ENCODE data around the gene RNF208. TPM values are rescaled to one million over a fixed set of nuclear protein-coding genes. Genes with fewer than 3 reads are reported as not detected.
A peak's percentile ranks its signal among the peaks of the same experiment; 100 is the strongest.

Gene RNF208
- total and polyA plus RNA-seq, 9 of the 15 experiments (the other 6 are each of a cell fraction or from before 2014, with no cell fraction given): 0.15 to 6.9 (median 0.50) TPM; not detected in 2

- H3K4me1 ChIP-seq (replicated peaks in 1 of 2; ENCODE audit: control insufficient read depth in 2 of 2, insufficient read depth in 2 of 2, low read length in 2 of 2): peaks cover 31 to 86% of the 10 kb centered on the region in 2 experiments
- H3K4me3 ChIP-seq: peak within 1 kb of the TSS; percentile 52
- DNase-seq (ENCODE audit: extremely low read depth in 1 of 4, low spot score in 3 of 4) (peak; percentile 99 to 100 (median 100)), ATAC-seq (peak; percentile 96), FAIRE-seq (peak; percentile 98)
- in situ Hi-C loops (cut with MboI): no loop called here
- ChIA-PET CTCF (ENCODE audit: low intra/inter-chr PET ratio) (no interaction called here), POLR2A (interaction anchor here (0.5 to 5.7 kb wide), 9 partner anchors 9 to 283 kb away, joined by 3 to 56 read pairs (median 4); partner anchors contain the start of genes ANAPC2, SSNA1 and TUBB4B)
- peak within 1 kb of the TSS; percentile 62 for H2AFZ ChIP-seq (ENCODE audit: low read depth, low read length)
- intact Hi-C loops (cut with micrococcal nuclease): loop anchor here (2.0 kb wide), 1 partner anchor 18 kb away; no protein-coding TSS in a partner anchor
- peak within 1 kb of the TSS; percentile 81 for H3K4me2 ChIP-seq (ENCODE audit: insufficient read depth, low read length)
- H4K20me1 ChIP-seq (replicated peaks; ENCODE audit: control insufficient read depth, insufficient read depth, low read length): peaks cover 5% of the 10 kb centered on the region
- peak within 1 kb of the TSS; percentile 75 for H3K27ac ChIP-seq (ENCODE audit: extremely low read depth, low read depth, low read length)
- BruUV-seq (replicated peaks): no TSS peak
- H3K9me3 ChIP-seq (replicated peaks; ENCODE audit: control insufficient read depth, insufficient read depth, low read depth, low read length): no peaks in the 10 kb centered on the region
- 1% methylated on average over 39 of the region's 118 CpGs for WGBS (ENCODE audit: insufficient coverage, low coverage, missing lambda C conversion rate)
- peaks cover 3% of the 10 kb centered on the region for H3K9me1 ChIP-seq (ENCODE audit: control insufficient read depth, insufficient read depth, low read length)
- H3K36me3 ChIP-seq (ENCODE audit: control insufficient read depth, insufficient read depth, low read length): peaks cover 14% of the 10 kb centered on the region; the same call in 2 of the 3 replicates
- no peaks in the 10 kb centered on the region for H3K27me3 ChIP-seq (ENCODE audit: control insufficient read depth in 2 of 2, insufficient read depth in 2 of 2, low read length in 2 of 2)
- peaks cover 80% of the 10 kb centered on the region for H3K79me2 ChIP-seq (ENCODE audit: control insufficient read depth, insufficient read depth, low read length)
- peak within 1 kb of the TSS; percentile 73 to 94 for H3K9ac ChIP-seq (ENCODE audit: insufficient read depth in 1 of 2, low read depth in 2 of 2, low read length in 2 of 2)
- TF ChIP-seq POLR2AphosphoS5 (IDR thresholded peaks at IDR 0.05; ENCODE audit: control insufficient read depth, insufficient read depth, low read depth, low read length): peak; percentile 67; the same call in 1 of the 2 replicates
- TF ChIP-seq POLR2G (IDR thresholded peaks at IDR 0.05; ENCODE audit: low read depth, low read length): peak; percentile 98
- TF ChIP-seq MAZ (CRISPR knock-in tag; conservative IDR thresholded peaks at IDR 0.05 in 1 of 2, IDR thresholded peaks at IDR 0.05 in 1 of 2): peak; percentile 52 to 82; a peak in 3 of 4 replicates
- TF ChIP-seq ASH1L (IDR thresholded peaks at IDR 0.05; ENCODE audit: borderline replicate concordance, low read depth, partially characterized antibody): peak; percentile 94
- no peak for TF ChIP-seq PCBP2 (IDR thresholded peaks at IDR 0.05; ENCODE audit: low read depth, low read length, poor library complexity, severe bottlenecking)
- TF ChIP-seq SAFB2 (IDR thresholded peaks at IDR 0.05; ENCODE audit: borderline replicate concordance, low read depth, low read length, severe bottlenecking): no peak
- peak; percentile 34; the same call in 1 of the 2 replicates for TF ChIP-seq JUND (IDR thresholded peaks at IDR 0.05; ENCODE audit: borderline replicate concordance, low read depth, low read length)
- peak; percentile 12; the same call in 1 of the 3 replicates for TF ChIP-seq JUND (tag; IDR thresholded peaks at IDR 0.05; ENCODE audit: borderline replicate concordance, low read depth, low read length)
- TF ChIP-seq, protein P1, sequence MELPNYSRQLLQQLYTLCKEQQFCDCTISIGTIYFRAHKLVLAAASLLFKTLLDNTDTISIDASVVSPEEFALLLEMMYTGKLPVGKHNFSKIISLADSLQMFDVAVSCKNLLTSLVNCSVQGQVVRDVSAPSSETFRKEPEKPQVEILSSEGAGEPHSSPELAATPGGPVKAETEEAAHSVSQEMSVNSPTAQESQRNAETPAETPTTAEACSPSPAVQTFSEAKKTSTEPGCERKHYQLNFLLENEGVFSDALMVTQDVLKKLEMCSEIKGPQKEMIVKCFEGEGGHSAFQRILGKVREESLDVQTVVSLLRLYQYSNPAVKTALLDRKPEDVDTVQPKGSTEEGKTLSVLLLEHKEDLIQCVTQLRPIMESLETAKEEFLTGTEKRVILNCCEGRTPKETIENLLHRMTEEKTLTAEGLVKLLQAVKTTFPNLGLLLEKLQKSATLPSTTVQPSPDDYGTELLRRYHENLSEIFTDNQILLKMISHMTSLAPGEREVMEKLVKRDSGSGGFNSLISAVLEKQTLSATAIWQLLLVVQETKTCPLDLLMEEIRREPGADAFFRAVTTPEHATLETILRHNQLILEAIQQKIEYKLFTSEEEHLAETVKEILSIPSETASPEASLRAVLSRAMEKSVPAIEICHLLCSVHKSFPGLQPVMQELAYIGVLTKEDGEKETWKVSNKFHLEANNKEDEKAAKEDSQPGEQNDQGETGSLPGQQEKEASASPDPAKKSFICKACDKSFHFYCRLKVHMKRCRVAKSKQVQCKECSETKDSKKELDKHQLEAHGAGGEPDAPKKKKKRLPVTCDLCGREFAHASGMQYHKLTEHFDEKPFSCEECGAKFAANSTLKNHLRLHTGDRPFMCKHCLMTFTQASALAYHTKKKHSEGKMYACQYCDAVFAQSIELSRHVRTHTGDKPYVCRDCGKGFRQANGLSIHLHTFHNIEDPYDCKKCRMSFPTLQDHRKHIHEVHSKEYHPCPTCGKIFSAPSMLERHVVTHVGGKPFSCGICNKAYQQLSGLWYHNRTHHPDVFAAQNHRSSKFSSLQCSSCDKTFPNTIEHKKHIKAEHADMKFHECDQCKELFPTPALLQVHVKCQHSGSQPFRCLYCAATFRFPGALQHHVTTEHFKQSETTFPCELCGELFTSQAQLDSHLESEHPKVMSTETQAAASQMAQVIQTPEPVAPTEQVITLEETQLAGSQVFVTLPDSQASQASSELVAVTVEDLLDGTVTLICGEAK (IDR thresholded peaks at IDR 0.05): peak; percentile 74
- TF ChIP-seq, protein P1 (CRISPR knock-in tag; IDR thresholded peaks at IDR 0.05): no peak
Measured at GRCh38 chr9:137200311-137201204, 21.5 kb downstream of the RNF208 start, which contains the start of gene TPRN. TPRN (minus strand) TSS chr9:137200741; CDS start chr9:137200711, 30 bp downstream.

All from K562 (cell line).